Tibial nerve (tissue), 4 donors: ENCODE results near the gene MED16. TPM values are rescaled to one million over a fixed set of nuclear protein-coding genes. Genes with fewer than 3 reads are reported as not detected.
A peak's percentile ranks its signal among the peaks of the same experiment; 100 is the strongest.
"Not testable (repeated sequence)": the region's sequence is repeated elsewhere in the genome, so short reads cannot be mapped to it uniquely, and the experiment has no call there.

Experiments used
- DNase-seq, 2 donors: peaks; one replicate each; pipeline ENCODE4 v3.0.0-alpha.2; 2019; ENCODE audit warnings: low spot score in 2 of 2
- H3K27ac ChIP-seq, 4 donors: fragments of 200-600 bp; sonication (generic) in 3 of 4; one replicate each; pipeline ENCODE4 v1.5.1; 2017 to 2019; ENCODE audit warnings: mild to moderate bottlenecking in 1 of 4
- H3K27me3 ChIP-seq, 2 donors: fragments of 200-600 bp; sonication (generic) in 1 of 2; one replicate each; pipeline versions ENCODE4 v1.5.1 to v1.6.0; 2017 to 2019
- H3K36me3 ChIP-seq, 3 donors: fragments of 200-600 bp; sonication (generic); one replicate each; pipeline ENCODE4 v1.5.1; 2018 to 2019
- H3K4me1 ChIP-seq, 4 donors: fragments of 200-600 bp; sonication (generic) in 3 of 4; one replicate each; pipeline ENCODE4 v1.5.1; 2017 to 2019
- H3K4me3 ChIP-seq, 4 donors: fragments of 200-600 bp; sonication (generic) in 3 of 4; one replicate each; pipeline ENCODE4 v1.5.1; 2017 to 2019; ENCODE audit warnings: mild to moderate bottlenecking in 1 of 4, moderate library complexity in 1 of 4
- H3K9me3 ChIP-seq, 4 donors: fragments of 200-600 bp; sonication (generic) in 3 of 4; one replicate each; pipeline ENCODE4 v1.5.1; 2017 to 2019
- CTCF ChIP-seq, 5 experiments: fragments of 200-600 bp in 3 of 5; fragments of 450-650 bp in 2 of 5; sonication (generic) in 3 of 5; IDR thresholded peaks; one replicate each; pipeline ENCODE4 v1.5.1; 2016 to 2019; ENCODE audit warnings: antibody characterized with exemption in 5 of 5, mild to moderate bottlenecking in 3 of 5, moderate library complexity in 2 of 5
- EP300 ChIP-seq, 2 donors: sonication (generic); formaldehyde crosslinking; IDR thresholded peaks; one replicate each; pipeline ENCODE4 v1.6.1; 2017; ENCODE audit warnings: antibody characterized with exemption in 2 of 2, mild to moderate bottlenecking in 1 of 2
- POLR2A ChIP-seq, 2 donors: fragments of 450-650 bp; IDR thresholded peaks; one replicate each; pipeline ENCODE4 v1.6.1; 2017; ENCODE audit warnings: antibody characterized with exemption in 2 of 2, mild to moderate bottlenecking in 2 of 2, moderate library complexity in 2 of 2
- WGBS, 2 donors: methylation state at CpG; one replicate each; pipeline ENCODE4 v1.1.5; 2018; 5-methylcytosine and 5-hydroxymethylcytosine counted together
- total RNA-seq, 4 donors: library from RNA; depleted of rRNA; stranded (reverse); fragments of >200 nt; gene quantifications; one replicate each; pipeline ENCODE4 v1.1.0, GENCODE V29; 2016

Gene MED16
- total RNA-seq, 4 donors from 2014 or later = 49.6 to 67.5 (median 53.9) TPM

- Histone ChIP-seq H3K27ac (no peak overlapping the region), H3K4me1 (peaks cover 0 to 27% (median 9%) of the 10 kb centered on the region in 4 donors), H3K36me3 (no peaks in the 10 kb centered on the region), H3K27me3 (peaks cover 4 to 78% of the 10 kb centered on the region in 2 donors), H3K9me3 (no peaks in the 10 kb centered on the region), H3K4me3 (peak overlapping the region in 1 of 4 donors; percentile 31)
- no peak for DNase-seq
- 23 to 33% methylated on average over 30 to 32 of the region's 70 CpGs for WGBS, 2 donors
- TF ChIP-seq POLR2A (IDR thresholded peaks at IDR 0.05) (no peak), CTCF (IDR thresholded peaks at IDR 0.05) (no peak), EP300 (IDR thresholded peaks at IDR 0.05) (no peak)
Observed at GRCh38 chr19:843836-844545, 49.0 kb downstream of the MED16 start.

GRCh38 chr19:843180-843835 is 49.7 kb downstream of the MED16 start:
- WGBS, 2 donors = 4 to 19% methylated on average over 9 to 20 of the region's 46 CpGs
- Histone ChIP-seq H3K9me3 (no peaks in the 10 kb centered on the region), H3K36me3 (no peaks in the 10 kb centered on the region), H3K27me3 (peaks cover 4 to 77% of the 10 kb centered on the region in 2 donors), H3K4me1 (peaks cover 0 to 22% (median 9%) of the 10 kb centered on the region in 4 donors), H3K27ac (no peak overlapping the region), H3K4me3 (peak overlapping the region in 1 of 4 donors; percentile 31)
- peak in 1 of 5 experiments; percentile 14 for TF ChIP-seq CTCF (IDR thresholded peaks at IDR 0.05)
- no peak for TF ChIP-seq EP300 (IDR thresholded peaks at IDR 0.05)
- TF ChIP-seq POLR2A (IDR thresholded peaks at IDR 0.05) = no peak
- DNase-seq = no peak

GRCh38 chr19:842802-843179 is 50.2 kb downstream of the MED16 start:
- H3K36me3 ChIP-seq, H3K9me3 ChIP-seq, DNase-seq, H3K27ac ChIP-seq, H3K4me3 ChIP-seq: not testable (repeated sequence)
- peaks cover 0 to 17% (median 9%) of the 10 kb centered on the region in 4 donors for H3K4me1 ChIP-seq
- peaks cover 4 to 76% of the 10 kb centered on the region in 2 donors for H3K27me3 ChIP-seq
- WGBS, 2 donors = 79 to 84% methylated on average over 7 of the region's 7 CpGs

- no peak for DNase-seq
- Histone ChIP-seq H3K4me1 (peaks cover 0 to 12% (median 9%) of the 10 kb centered on the region in 4 donors), H3K27ac (no peak within 1 kb of the TSS), H3K4me3 (no peak within 1 kb of the TSS), H3K36me3 (no peaks in the 10 kb centered on the region), H3K27me3 (peaks cover 4 to 75% of the 10 kb centered on the region in 2 donors), H3K9me3 (no peaks in the 10 kb centered on the region)
- TF ChIP-seq EP300 (IDR thresholded peaks at IDR 0.05) (no peak), POLR2A (IDR thresholded peaks at IDR 0.05) (no peak), CTCF (IDR thresholded peaks at IDR 0.05) (no peak)
- WGBS, 2 donors = 62 to 70% methylated on average over 19 to 22 of the region's 24 CpGs
Observed at GRCh38 chr19:840519-841206, 52.3 kb downstream of the MED16 start, which contains the start of gene PRTN3. Gene PRTN3 (plus strand): TSS chr19:840999. CDS start chr19:841009, 10 bp downstream.

GRCh38 chr19:835210-835810 is 57.7 kb downstream of the MED16 start:
- H3K9me3 ChIP-seq = no peaks in the 10 kb centered on the region
- H3K27me3 ChIP-seq = peaks cover 0 to 77% of the 10 kb centered on the region in 2 donors
- 47 to 53% methylated on average over 23 to 26 of the region's 36 CpGs for WGBS, 2 donors
- H3K4me1 ChIP-seq = no peaks in the 10 kb centered on the region
- no peaks in the 10 kb centered on the region for H3K36me3 ChIP-seq
- no peak for DNase-seq
- TF ChIP-seq POLR2A (IDR thresholded peaks at IDR 0.05) (no peak), EP300 (IDR thresholded peaks at IDR 0.05) (no peak), CTCF (IDR thresholded peaks at IDR 0.05) (no peak)
- H3K4me3 ChIP-seq = no peak overlapping the region
- H3K27ac ChIP-seq = no peak overlapping the region
